Activated naive CD4-positive, alpha-beta T cell treated with anti-CD3 and anti-CD28 coated beads for 36 hours (primary cell): Measurements from ENCODE around the gene LATS2. TPM values are rescaled to one million over a fixed set of nuclear protein-coding genes. Genes with fewer than 3 reads are reported as not detected.

ENCODE experiments used
- CTCF ChIA-PET: fragments of 350-600 bp; sonication (Branson Sonifier 250); formaldehyde crosslinking; loops from one replicate; lab custom pipeline; 2021; ENCODE audit warnings: antibody characterized with exemption; lab: Charles Lee
- DNase-seq: peaks from one replicate; pipeline ENCODE4 v3.0.0-alpha.2; 2020
- H3K27ac Mint-ChIP-seq: one replicate; pipeline ENCODE4 v1.8.0; 2021; ENCODE audit warnings: mild to moderate bottlenecking, mixed read lengths
- H3K27me3 Mint-ChIP-seq: one replicate; pipeline ENCODE4 v1.8.0; 2021; ENCODE audit warnings: low read depth, mixed read lengths
- H3K36me3 Mint-ChIP-seq: one replicate; pipeline ENCODE4 v1.8.0; 2021; ENCODE audit warnings: low read depth, mixed read lengths
- H3K4me1 Mint-ChIP-seq: one replicate; pipeline ENCODE4 v1.8.0; 2021; ENCODE audit warnings: low read depth, mixed read lengths
- H3K4me3 Mint-ChIP-seq: one replicate; pipeline ENCODE4 v1.8.0; 2021; ENCODE audit warnings: mild to moderate bottlenecking, moderate library complexity, mixed read lengths
- H3K9me3 Mint-ChIP-seq: one replicate; pipeline ENCODE4 v1.8.0; 2021; ENCODE audit warnings: mixed read lengths
- intact Hi-C: fragments of 100-400 bp; cut with micrococcal nuclease; formaldehyde crosslinking; loops from one replicate; pipeline ENCODE4 v1.15.1; 2023
- total RNA-seq, 2 experiments: library from RNA; stranded (reverse); gene quantifications; one replicate each; pipeline ENCODE4 v1.2.3, GENCODE V29; 2021

LATS2 gene
- total RNA-seq, 2 experiments from 2014 or later = 1.1 to 1.2 TPM

- Mint-ChIP-seq H3K4me3 (no peak overlapping the region), H3K27me3 (peaks cover 4% of the 10 kb centered on the region), H3K36me3 (no peaks in the 10 kb centered on the region), H3K27ac (no peak overlapping the region), H3K9me3 (no peaks in the 10 kb centered on the region), H3K4me1 (no peaks in the 10 kb centered on the region)
- intact Hi-C loops = no loop called here
- DNase-seq = no peak
- CTCF ChIA-PET = interaction anchor here (1.5 kb wide), 1 partner anchor 10 kb away, joined by 3 read pairs; no protein-coding TSS in a partner anchor
Measured at GRCh38 chr13:20994441-20994821, 67.0 kb downstream of the LATS2 start.

- H3K4me1 Mint-ChIP-seq = no peaks in the 10 kb centered on the region
- no peak overlapping the region for H3K27ac Mint-ChIP-seq
Measured at GRCh38 chr13:20993661-20994440, 67.5 kb downstream of the LATS2 start.

GRCh38 chr13:20993211-20993610 is 68.2 kb downstream of the LATS2 start:
- Mint-ChIP-seq H3K27ac (no peak overlapping the region), H3K9me3 (no peaks in the 10 kb centered on the region), H3K27me3 (peaks cover 4% of the 10 kb centered on the region), H3K36me3 (no peaks in the 10 kb centered on the region), H3K4me1 (no peaks in the 10 kb centered on the region), H3K4me3 (no peak overlapping the region)
- DNase-seq = no peak
- intact Hi-C loops = no loop called here
- CTCF ChIA-PET = interaction anchor here (1.5 kb wide), 1 partner anchor 11 kb away, joined by 3 read pairs; no protein-coding TSS in a partner anchor

More at GRCh38 chr13:20993661-20994440, 67.5 kb downstream of the LATS2 start:
- intact Hi-C loops = no loop called here
- Mint-ChIP-seq H3K9me3 (no peaks in the 10 kb centered on the region), H3K36me3 (no peaks in the 10 kb centered on the region), H3K4me3 (no peak overlapping the region), H3K27me3 (peaks cover 4% of the 10 kb centered on the region)
- DNase-seq = no peak
- CTCF ChIA-PET = interaction anchor here (1.5 kb wide), 1 partner anchor 11 kb away, joined by 3 read pairs; no protein-coding TSS in a partner anchor

- H3K27ac Mint-ChIP-seq = no peak overlapping the region
- no peak for DNase-seq
- intact Hi-C loops = no loop called here
- peaks cover 4% of the 10 kb centered on the region for H3K27me3 Mint-ChIP-seq
- no peak overlapping the region for H3K4me3 Mint-ChIP-seq
- no peaks in the 10 kb centered on the region for H3K36me3 Mint-ChIP-seq
- H3K4me1 Mint-ChIP-seq = no peaks in the 10 kb centered on the region
- H3K9me3 Mint-ChIP-seq = no peaks in the 10 kb centered on the region
- CTCF ChIA-PET = no interaction called here
Measured at GRCh38 chr13:20991741-20992520, 69.5 kb downstream of the LATS2 start.

GRCh38 chr13:20990910-20991525 is 70.4 kb downstream of the LATS2 start:
- no peak for DNase-seq
- Mint-ChIP-seq H3K36me3 (no peaks in the 10 kb centered on the region), H3K4me1 (no peaks in the 10 kb centered on the region), H3K27me3 (peaks cover 4% of the 10 kb centered on the region), H3K27ac (no peak overlapping the region), H3K9me3 (no peaks in the 10 kb centered on the region), H3K4me3 (no peak overlapping the region)
- intact Hi-C loops = no loop called here
- CTCF ChIA-PET = no interaction called here

- H3K27me3 Mint-ChIP-seq = peaks cover 4% of the 10 kb centered on the region
- H3K4me1 Mint-ChIP-seq = no peaks in the 10 kb centered on the region
- H3K9me3 Mint-ChIP-seq = no peaks in the 10 kb centered on the region
- no peak overlapping the region for H3K27ac Mint-ChIP-seq
- no peak for DNase-seq
- CTCF ChIA-PET = no interaction called here
- no peaks in the 10 kb centered on the region for H3K36me3 Mint-ChIP-seq
- H3K4me3 Mint-ChIP-seq = no peak overlapping the region
- intact Hi-C loops = no loop called here
Measured at GRCh38 chr13:20989656-20990321, 71.6 kb downstream of the LATS2 start.

GRCh38 chr13:20988909-20989655 is 72.3 kb downstream of the LATS2 start:
- intact Hi-C loops = no loop called here
- H3K27me3 Mint-ChIP-seq = peaks cover 5% of the 10 kb centered on the region
- DNase-seq = no peak
- H3K36me3 Mint-ChIP-seq = no peaks in the 10 kb centered on the region
- no peaks in the 10 kb centered on the region for H3K9me3 Mint-ChIP-seq
- H3K27ac Mint-ChIP-seq = no peak overlapping the region
- no peaks in the 10 kb centered on the region for H3K4me1 Mint-ChIP-seq
- CTCF ChIA-PET = no interaction called here
- H3K4me3 Mint-ChIP-seq = no peak overlapping the region

GRCh38 chr13:20988033-20988908 is 73.1 kb downstream of the LATS2 start:
- no peaks in the 10 kb centered on the region for H3K36me3 Mint-ChIP-seq
- intact Hi-C loops = no loop called here
- no peak overlapping the region for H3K27ac Mint-ChIP-seq
- H3K4me1 Mint-ChIP-seq = no peaks in the 10 kb centered on the region
- H3K4me3 Mint-ChIP-seq = no peak overlapping the region
- DNase-seq = no peak
- no peaks in the 10 kb centered on the region for H3K9me3 Mint-ChIP-seq
- CTCF ChIA-PET = no interaction called here
- peaks cover 7% of the 10 kb centered on the region for H3K27me3 Mint-ChIP-seq

- Mint-ChIP-seq H3K9me3 (no peaks in the 10 kb centered on the region), H3K27ac (no peak overlapping the region), H3K27me3 (peaks cover 7% of the 10 kb centered on the region), H3K4me1 (no peaks in the 10 kb centered on the region), H3K4me3 (no peak overlapping the region), H3K36me3 (no peaks in the 10 kb centered on the region)
- intact Hi-C loops = no loop called here
- no peak for DNase-seq
- CTCF ChIA-PET = no interaction called here
Measured at GRCh38 chr13:20987599-20987998, 73.8 kb downstream of the LATS2 start.

GRCh38 chr13:20984879-20985278 is 76.5 kb downstream of the LATS2 start:
- no peak overlapping the region for H3K27ac Mint-ChIP-seq
- no peak for DNase-seq
- no peaks in the 10 kb centered on the region for H3K4me1 Mint-ChIP-seq
- H3K27me3 Mint-ChIP-seq = peaks cover 5% of the 10 kb centered on the region
- no peaks in the 10 kb centered on the region for H3K36me3 Mint-ChIP-seq
- CTCF ChIA-PET = no interaction called here
- no peaks in the 10 kb centered on the region for H3K9me3 Mint-ChIP-seq
- H3K4me3 Mint-ChIP-seq = no peak overlapping the region
- intact Hi-C loops = no loop called here

- Mint-ChIP-seq H3K4me1 (no peaks in the 10 kb centered on the region), H3K4me3 (no peak overlapping the region), H3K36me3 (no peaks in the 10 kb centered on the region), H3K27ac (no peak overlapping the region), H3K9me3 (no peaks in the 10 kb centered on the region), H3K27me3 (peaks cover 5% of the 10 kb centered on the region)
- CTCF ChIA-PET = no interaction called here
- intact Hi-C loops = no loop called here
- DNase-seq = no peak
Measured at GRCh38 chr13:20983386-20983785, 78.0 kb downstream of the LATS2 start.
